ENCODE results near the gene POU2F2. TPM values are rescaled to one million over a fixed set of nuclear protein-coding genes. Genes with fewer than 3 reads are reported as not detected.
A peak's percentile ranks its signal among the peaks of the same experiment; 100 is the strongest.

Gene POU2F2
- total and polyA plus RNA-seq, 9 of the 15 experiments (the other 6 are each of a cell fraction or from before 2014, with no cell fraction given), result 0.03 to 0.68 (median 0.14) TPM

- no peak for DNase-seq (ENCODE audit: extremely low read depth in 1 of 4, low spot score in 3 of 4)
- 0 out of 3 replicates have a peak, but pooled peaks have one; percentile 22 for ATAC-seq
- in situ Hi-C loops (cut with MboI), result no loop called here
- Histone ChIP-seq H3K9me3 (replicated peaks; ENCODE audit: control insufficient read depth, insufficient read depth, low read depth, low read length) (no peaks in the 10 kb centered on the region), H3K79me2 (ENCODE audit: control insufficient read depth, insufficient read depth, low read length) (no peaks in the 10 kb centered on the region), H2AFZ (ENCODE audit: low read depth, low read length) (no peak overlapping the region), H3K27me3 (ENCODE audit: control insufficient read depth in 2 of 2, insufficient read depth in 2 of 2, low read length in 2 of 2) (peaks cover 12 to 42% of the 10 kb centered on the region in 2 experiments; a peak in 4 of 5 replicates), H3K9me1 (ENCODE audit: control insufficient read depth, insufficient read depth, low read length) (no peaks in the 10 kb centered on the region), H3K36me3 (ENCODE audit: control insufficient read depth, insufficient read depth, low read length) (no peaks in the 10 kb centered on the region), H3K4me3 (no peak overlapping the region), H3K9ac (ENCODE audit: insufficient read depth in 1 of 2, low read depth in 2 of 2, low read length in 2 of 2) (no peak overlapping the region; a peak in 1 of 4 replicates), H4K20me1 (replicated peaks; ENCODE audit: control insufficient read depth, insufficient read depth, low read length) (no peaks in the 10 kb centered on the region), H3K4me2 (ENCODE audit: insufficient read depth, low read length) (no peak overlapping the region), H3K4me1 (replicated peaks in 1 of 2; ENCODE audit: control insufficient read depth in 2 of 2, insufficient read depth in 2 of 2, low read length in 2 of 2) (peaks cover 0 to 29% of the 10 kb centered on the region in 2 experiments; a peak in 3 of 5 replicates), H3K27ac (ENCODE audit: extremely low read depth, low read depth, low read length) (no peak overlapping the region)
- FAIRE-seq, result no peak
- TF ChIP-seq ZNF253 (CRISPR knock-in tag; conservative IDR thresholded peaks at IDR 0.05) (no peak), BDP1 (IDR thresholded peaks at IDR 0.05; ENCODE audit: insufficient read depth, insufficient read length) (no peak), SAFB (IDR thresholded peaks at IDR 0.05; ENCODE audit: borderline replicate concordance, low read depth, low read length) (no peak), MCM5 (IDR thresholded peaks at IDR 0.05; ENCODE audit: low read depth) (no peak), EGR1 (conservative IDR thresholded peaks at IDR 0.05) (no peak), E2F1 (CRISPR knock-in tag; IDR thresholded peaks at IDR 0.05) (no peak), HOXB6 (CRISPR knock-in tag; IDR thresholded peaks at IDR 0.05; ENCODE audit: borderline replicate concordance) (no peak), ESRRB (CRISPR knock-in tag; IDR thresholded peaks at IDR 0.05; ENCODE audit: borderline replicate concordance) (no peak), BCOR (IDR thresholded peaks at IDR 0.05) (no peak), NCOR1 (IDR thresholded peaks at IDR 0.05) (no peak), SREBF1 (IDR thresholded peaks at IDR 0.05; ENCODE audit: borderline replicate concordance, low read depth, low read length) (no peak), PCBP1 (IDR thresholded peaks at IDR 0.05; ENCODE audit: low read depth, low read length, poor library complexity, severe bottlenecking) (no peak), ZNF785 (CRISPR knock-in tag; IDR thresholded peaks at IDR 0.05) (no peak), YBX1 (IDR thresholded peaks at IDR 0.05) (no peak), ZNF133 (CRISPR knock-in tag; IDR thresholded peaks at IDR 0.05) (no peak), MTF1 (CRISPR knock-in tag; IDR thresholded peaks at IDR 0.05; ENCODE audit: borderline replicate concordance) (no peak), PHB2 (IDR thresholded peaks at IDR 0.05; ENCODE audit: low read depth) (no peak)
- no TSS peak for BruUV-seq (replicated peaks)
- WGBS (ENCODE audit: insufficient coverage, low coverage, missing lambda C conversion rate), result 0% methylated on average over 6 of the region's 6 CpGs
- ChIA-PET CTCF (ENCODE audit: low intra/inter-chr PET ratio) (interaction anchor here (0.6 kb wide), 1 partner anchor 306 kb away, joined by 3 read pairs; no protein-coding TSS in a partner anchor), POLR2A (interaction anchor here (0.6 to 0.9 kb wide), 6 partner anchors 9 to 705 kb away, joined by 3 read pairs; partner anchors contain the start of gene ZNF574)
- intact Hi-C loops (cut with micrococcal nuclease), result no loop called here
Observed at GRCh38 chr19:42067315-42067888, 64.8 kb downstream of the POU2F2 start.

Data from K562 (cell line).